Nucleus accumbens (tissue), 56 donors: ENCODE measurements around the gene MEG3.

Source experiments
- DNase-seq, 56 donors: peaks; one replicate each; lab custom pipeline; 2025; lab: John Stamatoyannopoulos, UW

The MEG3 gene

GRCh38 chr14:100891501-100892445, 65.9 kb downstream of the MEG3 start:
- DNase-seq = no peak

- DNase-seq = no peak
Observed at GRCh38 chr14:100892496-100893227, 66.7 kb downstream of the MEG3 start.

- DNase-seq = no peak
Observed at GRCh38 chr14:100893228-100893601, 67.3 kb downstream of the MEG3 start.

GRCh38 chr14:100893760-100894159, 67.8 kb downstream of the MEG3 start:
- DNase-seq = no peak

GRCh38 chr14:100894416-100894815, 68.5 kb downstream of the MEG3 start:
- no peak for DNase-seq

- no peak for DNase-seq
Observed at GRCh38 chr14:100895411-100895810, 69.5 kb downstream of the MEG3 start.

GRCh38 chr14:100896369-100897060, 70.6 kb downstream of the MEG3 start:
- no peak for DNase-seq

- DNase-seq = no peak
Observed at GRCh38 chr14:100898465-100898864, 72.5 kb downstream of the MEG3 start.

- DNase-seq = no peak
Observed at GRCh38 chr14:100898935-100899883, 73.3 kb downstream of the MEG3 start.

GRCh38 chr14:100899884-100900771, 74.2 kb downstream of the MEG3 start:
- no peak for DNase-seq

- DNase-seq = peak in 15 of 56 donors; percentile 9 to 57 (median 27)
Observed at GRCh38 chr14:100900837-100901390, 75.0 kb downstream of the MEG3 start.

- DNase-seq = no peak
Observed at GRCh38 chr14:100901391-100902183, 75.7 kb downstream of the MEG3 start.

- no peak for DNase-seq
Observed at GRCh38 chr14:100902295-100903133, 76.6 kb downstream of the MEG3 start.

GRCh38 chr14:100903134-100903468, 77.2 kb downstream of the MEG3 start:
- DNase-seq = no peak

GRCh38 chr14:100903672-100904185, 77.8 kb downstream of the MEG3 start, which contains the start of gene RTL1:
RTL1 (minus strand) TSS chr14:100903722; CDS start chr14:100884788, 18,934 bp downstream.
- DNase-seq = no peak

- DNase-seq = peak in 1 of 56 donors; percentile 24
Observed at GRCh38 chr14:100904307-100905087, 78.6 kb downstream of the MEG3 start.
